NCI-H1436 treated with DMSO at 0.1 percent for 48 hours (cell line): ENCODE data around the gene CHST2.
"Not testable (repeated sequence)": the region's sequence is repeated elsewhere in the genome, so short reads cannot be mapped to it uniquely, and the experiment has no call there.

Experiments used
- DNase-seq: peaks from one replicate; lab custom pipeline; 2025; lab: John Stamatoyannopoulos, UW

CHST2 gene

GRCh38 chr3:143119009-143119914 lies at the start of gene CHST2:
TSS of gene CHST2 (plus strand) at chr3:143119771. CDS start at chr3:143120817, 1,046 bp downstream.
- DNase-seq, result no peak

GRCh38 chr3:143070977-143071551 lies 48.5 kb upstream of the CHST2 start:
- no peak for DNase-seq

GRCh38 chr3:143071776-143072175 lies 47.8 kb upstream of the CHST2 start:
- no peak for DNase-seq

- DNase-seq, result not testable (repeated sequence)
Measured at GRCh38 chr3:143072298-143073020, 47.1 kb upstream of the CHST2 start.

- not testable (repeated sequence) for DNase-seq
Measured at GRCh38 chr3:143073541-143073940, 46.0 kb upstream of the CHST2 start.

- DNase-seq, result not testable (repeated sequence)
Measured at GRCh38 chr3:143073983-143074382, 45.6 kb upstream of the CHST2 start.

GRCh38 chr3:143078883-143079282 lies 40.7 kb upstream of the CHST2 start:
- no peak for DNase-seq

- DNase-seq, result no peak
Measured at GRCh38 chr3:143080196-143080595, 39.4 kb upstream of the CHST2 start.

- DNase-seq, result no peak
Measured at GRCh38 chr3:143081365-143081764, 38.2 kb upstream of the CHST2 start.

GRCh38 chr3:143081844-143082778 lies 37.5 kb upstream of the CHST2 start:
- no peak for DNase-seq

GRCh38 chr3:143083781-143084180 lies 35.8 kb upstream of the CHST2 start:
- DNase-seq, result no peak

GRCh38 chr3:143084856-143085731 lies 34.5 kb upstream of the CHST2 start:
- DNase-seq, result no peak

GRCh38 chr3:143088835-143089234 lies 30.7 kb upstream of the CHST2 start:
- DNase-seq, result no peak

- no peak for DNase-seq
Measured at GRCh38 chr3:143089965-143090364, 29.6 kb upstream of the CHST2 start.

GRCh38 chr3:143090486-143090885 lies 29.1 kb upstream of the CHST2 start:
- no peak for DNase-seq

- DNase-seq, result no peak
Measured at GRCh38 chr3:143090976-143091837, 28.4 kb upstream of the CHST2 start.

- no peak for DNase-seq
Measured at GRCh38 chr3:143092191-143092590, 27.4 kb upstream of the CHST2 start.

- no peak for DNase-seq
Measured at GRCh38 chr3:143095813-143096212, 23.8 kb upstream of the CHST2 start.

GRCh38 chr3:143098032-143098764 lies 21.4 kb upstream of the CHST2 start:
- DNase-seq, result no peak
